Adipocyte (in vitro differentiated cells): ENCODE measurements around the gene DNAH2.
A peak's percentile ranks its signal among the peaks of the same experiment; 100 is the strongest.
"Not testable (repeated sequence)": the region's sequence is repeated elsewhere in the genome, so short reads cannot be mapped to it uniquely, and the experiment has no call there.

Experiments
- DNase-seq: peaks from one replicate; pipeline ENCODE4 v3.0.0-alpha.2; 2015; ENCODE audit warnings: low read depth
- H3K27me3 ChIP-seq: replicated peaks from 2 replicates; pipeline ENCODE4 v1.7.0; 2013; ENCODE audit warnings: mild to moderate bottlenecking, low read length, moderate library complexity; ENCODE audit not compliant: control insufficient read depth, insufficient read depth
- H3K36me3 ChIP-seq: 2 replicates; pipeline ENCODE4 v1.7.0; 2013; ENCODE audit warnings: low read length, mild to moderate bottlenecking, moderate library complexity; ENCODE audit not compliant: control insufficient read depth, insufficient read depth, severe bottlenecking
- H3K4me1 ChIP-seq: 2 replicates; pipeline ENCODE4 v1.7.0; 2013; ENCODE audit warnings: mild to moderate bottlenecking, low read length, moderate library complexity; ENCODE audit not compliant: control insufficient read depth, insufficient read depth
- H3K4me3 ChIP-seq: 2 replicates; pipeline ENCODE4 v1.7.0; 2013; ENCODE audit warnings: mild to moderate bottlenecking, low read length, moderate library complexity
- H3K9ac ChIP-seq: 2 replicates; pipeline ENCODE4 v1.7.0; 2013; ENCODE audit warnings: mild to moderate bottlenecking, low read length, moderate library complexity
- H3K9me3 ChIP-seq: 2 replicates; pipeline ENCODE4 v1.7.0; 2013; ENCODE audit warnings: mild to moderate bottlenecking, low read length, moderate library complexity; ENCODE audit not compliant: control insufficient read depth

The DNAH2 gene

DNA sequence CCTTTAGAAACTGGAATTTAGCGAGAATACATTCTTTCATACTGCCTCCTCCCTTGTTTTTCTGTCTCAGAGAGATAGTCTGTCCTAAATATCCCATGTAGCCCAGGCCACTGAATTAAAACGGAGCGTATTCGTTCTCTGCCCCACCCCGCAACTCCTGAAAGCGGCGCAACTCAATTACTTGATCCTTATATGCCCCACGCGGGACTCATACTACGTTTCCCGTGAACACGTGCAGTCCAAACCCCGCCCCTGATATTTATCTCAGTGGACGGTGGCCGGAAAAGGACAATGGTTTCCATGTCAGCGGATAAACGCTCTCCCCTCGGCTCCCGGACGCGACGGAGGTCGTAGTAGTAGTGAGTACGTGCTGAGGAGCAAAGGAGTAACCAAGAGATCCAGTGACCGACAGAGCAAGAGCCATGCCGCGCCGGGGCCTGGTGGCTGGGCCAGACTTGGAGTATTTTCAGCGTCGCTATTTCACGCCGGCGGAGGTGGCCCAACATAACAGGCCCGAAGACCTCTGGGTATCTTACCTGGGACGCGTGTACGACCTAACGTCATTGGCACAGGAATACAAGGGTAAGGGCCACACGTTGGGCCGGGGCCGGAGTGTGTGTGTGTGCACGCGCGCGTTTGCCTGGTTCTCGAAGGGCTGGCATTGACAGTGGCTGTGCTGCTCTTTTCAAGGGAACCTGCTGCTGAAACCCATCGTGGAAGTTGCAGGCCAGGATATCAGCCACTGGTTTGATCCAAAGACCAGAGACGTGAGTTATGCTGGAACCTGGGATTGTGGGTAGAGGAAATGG, 140.4 kb downstream of the DNAH2 start, which contains the start of gene CYB5D1:
Gene CYB5D1, plus strand, starts transcription at position 291 of the 809 bp plus-strand sequence. Its CDS starts 132 bp downstream, at position 423.
- Histone ChIP-seq H3K9ac (peak within 1 kb of the TSS; percentile 97), H3K36me3 (peaks cover 9% of the 10 kb centered on the region), H3K4me1 (peaks cover 28% of the 10 kb centered on the region), H3K27me3 (no peaks in the 10 kb centered on the region), H3K9me3 (no peaks in the 10 kb centered on the region), H3K4me3 (peak within 1 kb of the TSS; percentile 82)
- peak; percentile 97 for DNase-seq

GRCh38 chr17:7858522-7858810, 140.9 kb downstream of the DNAH2 start:
- no peaks in the 10 kb centered on the region for H3K27me3 ChIP-seq
- H3K9me3 ChIP-seq = no peaks in the 10 kb centered on the region
- peak overlapping the region; percentile 97 for H3K9ac ChIP-seq
- H3K4me3 ChIP-seq = peak overlapping the region; percentile 82
- peaks cover 28% of the 10 kb centered on the region for H3K4me1 ChIP-seq
- DNase-seq = peak; percentile 80
- peaks cover 4% of the 10 kb centered on the region for H3K36me3 ChIP-seq

DNA sequence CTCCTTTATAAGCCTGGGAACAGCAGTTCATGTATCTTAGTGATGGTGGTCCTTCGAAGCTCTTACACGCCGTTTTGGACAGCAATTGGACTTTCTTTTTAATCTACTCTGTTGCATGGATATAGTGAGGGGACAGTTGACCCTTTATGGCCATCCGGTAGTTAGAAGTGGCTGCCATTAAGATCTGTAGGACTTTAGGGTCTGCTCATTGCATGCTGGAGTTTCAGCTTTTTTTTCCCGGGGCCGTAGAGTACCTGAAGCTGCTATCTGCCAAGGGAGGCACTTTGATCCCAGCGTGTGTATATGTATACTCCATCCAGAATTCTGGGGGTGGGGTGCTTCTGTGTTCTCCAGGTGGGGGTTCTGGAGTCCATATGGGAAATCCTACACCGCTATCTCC, 141.5 kb downstream of the DNAH2 start:
- Histone ChIP-seq H3K27me3 (no peaks in the 10 kb centered on the region), H3K36me3 (peaks cover 7% of the 10 kb centered on the region), H3K4me1 (peaks cover 28% of the 10 kb centered on the region), H3K4me3 (peak overlapping the region; percentile 82), H3K9ac (peak overlapping the region; percentile 97), H3K9me3 (no peaks in the 10 kb centered on the region)
- no peak for DNase-seq

DNA sequence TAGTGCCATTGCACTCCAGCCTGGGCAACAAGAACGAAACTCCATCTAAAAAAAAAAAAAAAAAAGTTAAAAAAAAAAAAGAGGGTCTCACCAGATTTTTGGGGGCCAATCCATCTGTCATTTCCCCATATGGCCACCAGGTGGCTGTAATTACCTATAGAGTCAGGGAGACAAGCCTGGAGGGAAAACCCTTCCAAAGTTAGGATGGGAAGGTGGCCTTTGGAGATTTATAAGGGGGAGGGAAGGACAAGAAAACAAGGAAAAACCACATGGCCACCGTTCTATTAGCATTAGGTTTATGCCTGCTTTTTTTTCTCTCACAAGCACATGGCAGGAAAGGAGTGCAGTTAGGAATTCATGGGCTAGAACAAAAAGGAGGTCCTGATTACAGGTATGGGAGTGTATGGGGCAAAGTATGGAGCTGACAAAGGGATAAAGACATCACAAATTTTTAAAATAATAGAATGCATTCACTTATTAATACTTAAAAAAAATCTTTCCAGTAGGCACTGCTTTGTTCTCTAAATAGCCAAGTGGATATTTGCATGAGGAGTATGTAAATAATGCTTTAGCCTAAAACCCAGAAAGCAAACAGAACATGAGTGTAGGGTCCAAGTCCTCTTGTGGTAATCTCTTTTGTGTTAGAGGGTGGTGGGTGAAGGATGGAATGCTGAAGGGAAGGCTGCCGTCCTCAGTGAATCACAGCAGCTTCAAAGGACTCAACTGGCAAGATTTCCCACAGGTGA, 145.3 kb downstream of the DNAH2 start:
- H3K4me3 ChIP-seq = no peak overlapping the region
- no peak overlapping the region for H3K9ac ChIP-seq
- peaks cover 10% of the 10 kb centered on the region for H3K36me3 ChIP-seq
- DNase-seq = peak; percentile 83
- no peaks in the 10 kb centered on the region for H3K9me3 ChIP-seq
- peaks cover 11% of the 10 kb centered on the region for H3K4me1 ChIP-seq
- no peaks in the 10 kb centered on the region for H3K27me3 ChIP-seq

DNA sequence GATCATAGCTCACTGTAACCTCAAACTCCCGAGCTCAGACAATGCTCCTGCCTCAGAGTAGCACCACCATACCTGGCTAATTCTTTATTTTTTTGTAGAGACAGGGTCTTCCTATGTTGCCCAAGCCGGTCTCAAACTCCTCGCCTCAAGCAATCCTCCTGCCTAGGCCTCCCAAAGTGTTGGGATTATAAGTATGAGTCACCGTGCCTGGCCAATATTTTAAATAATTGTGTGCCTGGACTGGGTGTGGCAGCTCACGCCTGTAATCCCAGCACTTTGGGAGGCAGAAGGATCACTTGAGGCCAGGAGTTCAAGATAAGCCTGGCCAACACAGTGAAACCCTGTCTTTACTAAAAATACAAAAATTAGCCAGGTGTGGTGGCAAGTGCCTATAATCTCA, 146.8 kb downstream of the DNAH2 start:
- H3K9me3 ChIP-seq, H3K27me3 ChIP-seq, H3K36me3 ChIP-seq, H3K4me1 ChIP-seq, H3K9ac ChIP-seq, H3K4me3 ChIP-seq, DNase-seq: not testable (repeated sequence)

- H3K9me3 ChIP-seq = no peaks in the 10 kb centered on the region
- no peaks in the 10 kb centered on the region for H3K4me1 ChIP-seq
- H3K36me3 ChIP-seq = peaks cover 10% of the 10 kb centered on the region
- H3K27me3 ChIP-seq = no peaks in the 10 kb centered on the region
- no peak for DNase-seq
- no peak overlapping the region for H3K9ac ChIP-seq
- H3K4me3 ChIP-seq = no peak overlapping the region
These were observed 147.6 kb downstream of the DNAH2 start for GRCh38 chr17:7864995-7865650.

DNA sequence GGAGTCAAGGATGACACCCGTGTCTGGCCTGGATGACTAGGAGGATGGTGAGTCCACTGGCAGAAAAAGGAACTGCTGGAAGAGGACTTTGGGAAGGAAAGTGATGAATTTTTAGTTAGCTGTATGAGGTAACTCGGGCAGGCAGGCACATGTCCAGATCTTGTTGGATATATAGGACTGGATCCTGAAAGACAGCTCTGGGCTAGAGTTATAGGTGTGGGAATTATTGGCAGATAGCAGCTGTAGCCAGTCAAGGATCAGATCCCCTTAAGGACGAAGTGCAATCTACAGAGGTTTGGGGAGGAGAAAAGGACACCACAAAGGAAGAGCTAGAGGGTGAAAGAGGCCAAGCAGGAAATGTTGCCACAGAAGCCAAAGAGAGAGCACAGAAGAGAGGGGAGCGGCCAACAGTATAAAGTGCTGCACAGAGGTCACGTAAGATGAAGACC, 150.4 kb downstream of the DNAH2 start:
- Histone ChIP-seq H3K4me1 (no peaks in the 10 kb centered on the region), H3K36me3 (peaks cover 7% of the 10 kb centered on the region), H3K9ac (no peak overlapping the region), H3K27me3 (no peaks in the 10 kb centered on the region), H3K9me3 (no peaks in the 10 kb centered on the region), H3K4me3 (no peak overlapping the region)
- DNase-seq = no peak

DNA sequence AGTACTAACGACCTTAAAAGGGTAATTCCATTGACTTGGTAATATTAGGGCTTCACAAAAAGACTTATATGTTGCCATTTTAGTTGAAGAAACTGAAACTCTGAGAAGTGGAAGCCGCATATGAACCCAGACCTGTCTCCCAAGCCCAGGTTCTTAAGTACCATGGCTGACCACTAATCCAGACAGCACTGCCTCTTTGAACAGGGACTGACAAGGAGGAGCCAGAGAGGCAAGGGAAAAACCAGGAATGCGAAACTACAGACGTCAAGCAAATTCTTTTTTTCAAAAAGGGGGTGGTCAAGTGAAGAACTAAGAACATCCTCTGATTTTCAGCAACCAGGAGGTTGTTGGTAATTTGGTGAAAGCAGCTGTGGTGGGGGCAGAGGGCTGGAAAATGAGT, 155.5 kb downstream of the DNAH2 start:
- no peak for DNase-seq
- Histone ChIP-seq H3K27me3 (no peaks in the 10 kb centered on the region), H3K4me1 (no peaks in the 10 kb centered on the region), H3K9ac (no peak overlapping the region), H3K9me3 (no peaks in the 10 kb centered on the region), H3K36me3 (no peaks in the 10 kb centered on the region), H3K4me3 (no peak overlapping the region)

DNA sequence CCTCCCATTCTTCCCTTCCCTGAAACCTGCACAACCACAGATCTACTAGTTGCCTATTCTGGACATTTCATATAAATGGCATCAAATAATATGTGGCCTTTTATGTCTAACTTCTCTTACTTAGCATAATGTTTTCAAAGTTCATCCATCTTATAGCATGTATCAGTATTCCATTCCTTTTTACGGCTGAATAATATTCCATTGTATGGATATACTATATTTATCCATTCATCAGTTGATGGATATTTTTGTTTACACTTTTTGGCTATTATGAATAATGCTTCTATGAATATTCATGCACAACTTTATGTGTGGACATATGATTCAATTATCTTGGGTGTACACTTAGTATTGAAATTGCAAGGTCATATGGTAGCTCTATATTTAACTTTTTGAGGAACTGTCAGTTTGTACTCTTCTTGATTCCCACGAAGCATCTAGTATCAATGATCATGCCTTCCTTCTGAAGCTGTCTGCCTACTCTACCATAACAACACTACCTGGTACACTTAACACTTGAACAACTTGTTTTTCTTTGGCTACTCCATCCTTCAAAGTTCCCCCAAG, 158.3 kb downstream of the DNAH2 start:
- Histone ChIP-seq H3K4me1 (no peaks in the 10 kb centered on the region), H3K9me3 (no peaks in the 10 kb centered on the region), H3K9ac (no peak overlapping the region), H3K36me3 (peaks cover 13% of the 10 kb centered on the region), H3K27me3 (no peaks in the 10 kb centered on the region), H3K4me3 (no peak overlapping the region)
- no peak for DNase-seq

- H3K36me3 ChIP-seq = peaks cover 19% of the 10 kb centered on the region
- H3K9me3 ChIP-seq = no peaks in the 10 kb centered on the region
- H3K4me1 ChIP-seq = no peaks in the 10 kb centered on the region
- H3K9ac ChIP-seq = no peak overlapping the region
- no peak overlapping the region for H3K4me3 ChIP-seq
- no peaks in the 10 kb centered on the region for H3K27me3 ChIP-seq
- no peak for DNase-seq
These were observed 160.7 kb downstream of the DNAH2 start for GRCh38 chr17:7878234-7878633.
